Cardiac muscle cell (in vitro differentiated cells and primary cell): Measurements from ENCODE around the gene ADGRL3. TPM values are rescaled to one million over a fixed set of nuclear protein-coding genes. Genes with fewer than 3 reads are reported as not detected.
A peak's percentile ranks its signal among the peaks of the same experiment; 100 is the strongest.

Source experiments
- DNase-seq, 2 donors: peaks; one replicate each; pipeline versions ENCODE4 v3.0.0 to v3.0.0-alpha.2; 2010 to 2017; ENCODE audit warnings: low read depth in 1 of 2, low spot score in 1 of 2
- H3K27ac ChIP-seq: fragments of 200-600 bp; sonication (generic); 2 replicates; pipeline ENCODE4 v1.5.1; 2016
- H3K27me3 ChIP-seq: fragments of 200-600 bp; sonication (generic); 2 replicates; pipeline ENCODE4 v1.6.0; 2016; ENCODE audit warnings: control low read depth
- H3K36me3 ChIP-seq: fragments of 200-600 bp; sonication (generic); 2 replicates; pipeline ENCODE4 v1.5.1; 2016; ENCODE audit warnings: control low read depth
- H3K4me1 ChIP-seq: fragments of 200-600 bp; sonication (generic); 2 replicates; pipeline ENCODE4 v1.8.1; 2017; ENCODE audit warnings: low read depth, mild to moderate bottlenecking, mixed run types
- H3K4me3 ChIP-seq: fragments of 200-600 bp; sonication (generic); 2 replicates; pipeline ENCODE4 v1.5.1; 2016; ENCODE audit warnings: mild to moderate bottlenecking
- H3K9me3 ChIP-seq: fragments of 200-600 bp; sonication (generic); 2 replicates; pipeline ENCODE4 v1.5.1; 2017; ENCODE audit warnings: low read depth, mild to moderate bottlenecking, control low read depth
- polyA plus RNA-seq: library from polyadenylated mRNA; unstranded; fragments of >200 nt; fragmentation: Nextera tagmentation; extraction: Ambion mirVana; gene quantifications from 2 replicates; pipeline ENCODE4 v1.2.1, GENCODE V29; 2016
- total RNA-seq: library from RNA; depleted of rRNA; stranded (reverse); fragments of >200 nt; gene quantifications from 2 replicates; pipeline ENCODE4 v1.2.3, GENCODE V29; 2016
- TF ChIP-seq, protein P1 (sequence below): IDR thresholded peaks from 2 replicates; pipeline ENCODE4 v1.5.1; 2012; ENCODE audit warnings: low read depth, mild to moderate bottlenecking, low read length

ADGRL3 gene
- total and polyA plus RNA-seq, 2 experiments from 2014 or later: 2.4 to 4.8 TPM

DNA sequence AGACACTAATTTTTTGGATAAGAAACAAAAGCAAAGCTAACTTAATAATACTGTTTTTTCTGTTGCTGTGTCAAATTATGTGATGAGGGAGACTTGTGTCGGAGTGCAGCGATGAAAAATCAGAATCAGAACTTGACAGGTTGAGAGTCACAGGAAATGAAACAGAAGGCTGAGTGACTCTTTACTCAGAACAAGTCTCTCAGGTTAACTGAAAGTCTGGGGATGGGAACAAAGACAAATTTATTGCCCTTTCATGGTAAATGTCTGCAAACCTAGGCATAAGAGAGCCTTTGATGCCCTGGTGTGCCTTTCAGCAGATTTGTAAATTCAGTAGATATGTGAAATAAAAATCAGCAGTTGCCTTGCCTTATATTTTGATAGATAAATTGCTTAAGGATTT lies 96.0 kb downstream of the ADGRL3 start:
- Histone ChIP-seq H3K4me1 (peaks cover 8% of the 10 kb centered on the region), H3K9me3 (no peaks in the 10 kb centered on the region), H3K27ac (no peak overlapping the region), H3K36me3 (no peaks in the 10 kb centered on the region), H3K27me3 (no peaks in the 10 kb centered on the region), H3K4me3 (no peak overlapping the region)
- no peak for DNase-seq
- TF ChIP-seq, protein P1, sequence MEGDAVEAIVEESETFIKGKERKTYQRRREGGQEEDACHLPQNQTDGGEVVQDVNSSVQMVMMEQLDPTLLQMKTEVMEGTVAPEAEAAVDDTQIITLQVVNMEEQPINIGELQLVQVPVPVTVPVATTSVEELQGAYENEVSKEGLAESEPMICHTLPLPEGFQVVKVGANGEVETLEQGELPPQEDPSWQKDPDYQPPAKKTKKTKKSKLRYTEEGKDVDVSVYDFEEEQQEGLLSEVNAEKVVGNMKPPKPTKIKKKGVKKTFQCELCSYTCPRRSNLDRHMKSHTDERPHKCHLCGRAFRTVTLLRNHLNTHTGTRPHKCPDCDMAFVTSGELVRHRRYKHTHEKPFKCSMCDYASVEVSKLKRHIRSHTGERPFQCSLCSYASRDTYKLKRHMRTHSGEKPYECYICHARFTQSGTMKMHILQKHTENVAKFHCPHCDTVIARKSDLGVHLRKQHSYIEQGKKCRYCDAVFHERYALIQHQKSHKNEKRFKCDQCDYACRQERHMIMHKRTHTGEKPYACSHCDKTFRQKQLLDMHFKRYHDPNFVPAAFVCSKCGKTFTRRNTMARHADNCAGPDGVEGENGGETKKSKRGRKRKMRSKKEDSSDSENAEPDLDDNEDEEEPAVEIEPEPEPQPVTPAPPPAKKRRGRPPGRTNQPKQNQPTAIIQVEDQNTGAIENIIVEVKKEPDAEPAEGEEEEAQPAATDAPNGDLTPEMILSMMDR: no peak

DNA sequence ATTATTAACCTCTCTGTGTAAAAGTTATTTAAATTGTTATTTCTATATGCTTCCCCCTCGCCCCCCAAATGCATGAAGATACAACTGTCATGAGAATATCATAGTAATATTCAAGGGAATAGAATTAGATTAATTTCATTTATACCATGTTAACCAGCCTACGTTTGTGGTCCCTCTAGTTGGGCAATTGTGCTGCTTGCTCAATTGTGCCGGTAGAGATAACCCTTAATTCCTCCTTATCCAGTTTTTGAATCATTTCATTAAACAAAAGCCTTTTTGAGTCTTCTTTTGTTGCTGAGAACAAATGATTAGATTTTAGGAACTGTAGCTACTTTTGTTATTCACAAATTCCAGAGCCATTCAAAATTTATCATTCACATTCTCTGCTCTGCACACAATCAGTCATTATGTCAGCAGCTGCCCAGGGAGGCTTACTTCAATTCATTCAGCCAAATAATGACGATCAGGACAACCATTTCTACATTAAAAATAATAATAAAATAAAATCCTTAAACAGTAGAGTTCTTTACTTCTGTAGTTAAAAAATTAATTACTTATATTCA lies 98.1 kb downstream of the ADGRL3 start:
- Histone ChIP-seq H3K36me3 (no peaks in the 10 kb centered on the region), H3K4me3 (no peak overlapping the region), H3K4me1 (peaks cover 8% of the 10 kb centered on the region), H3K27ac (no peak overlapping the region), H3K27me3 (no peaks in the 10 kb centered on the region), H3K9me3 (no peaks in the 10 kb centered on the region)
- TF ChIP-seq, protein P1: no peak
- peak; percentile 13 to 43 for DNase-seq

DNA sequence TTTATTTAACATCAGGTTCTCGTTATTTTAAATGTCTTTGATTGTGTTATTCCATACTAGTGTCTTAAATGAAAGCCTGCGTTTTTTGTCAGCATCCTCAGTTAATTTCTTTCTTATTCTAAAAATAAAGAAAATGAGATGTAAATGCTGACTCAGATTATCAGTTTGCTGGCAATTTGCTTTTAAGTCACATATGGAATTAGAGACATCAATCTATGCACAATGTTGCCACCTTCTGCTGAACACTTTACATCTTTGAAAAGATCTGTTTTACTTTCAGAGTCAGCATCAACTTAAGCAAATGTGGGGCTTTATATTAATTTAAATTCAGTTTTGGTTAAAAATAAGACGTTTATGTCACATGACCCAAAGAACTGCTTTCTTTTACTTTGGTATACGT lies 99.2 kb downstream of the ADGRL3 start:
- Histone ChIP-seq H3K9me3 (no peaks in the 10 kb centered on the region), H3K27ac (no peak overlapping the region), H3K4me1 (peaks cover 8% of the 10 kb centered on the region), H3K27me3 (no peaks in the 10 kb centered on the region), H3K36me3 (no peaks in the 10 kb centered on the region), H3K4me3 (no peak overlapping the region)
- DNase-seq: no peak
- TF ChIP-seq, protein P1: no peak

DNA sequence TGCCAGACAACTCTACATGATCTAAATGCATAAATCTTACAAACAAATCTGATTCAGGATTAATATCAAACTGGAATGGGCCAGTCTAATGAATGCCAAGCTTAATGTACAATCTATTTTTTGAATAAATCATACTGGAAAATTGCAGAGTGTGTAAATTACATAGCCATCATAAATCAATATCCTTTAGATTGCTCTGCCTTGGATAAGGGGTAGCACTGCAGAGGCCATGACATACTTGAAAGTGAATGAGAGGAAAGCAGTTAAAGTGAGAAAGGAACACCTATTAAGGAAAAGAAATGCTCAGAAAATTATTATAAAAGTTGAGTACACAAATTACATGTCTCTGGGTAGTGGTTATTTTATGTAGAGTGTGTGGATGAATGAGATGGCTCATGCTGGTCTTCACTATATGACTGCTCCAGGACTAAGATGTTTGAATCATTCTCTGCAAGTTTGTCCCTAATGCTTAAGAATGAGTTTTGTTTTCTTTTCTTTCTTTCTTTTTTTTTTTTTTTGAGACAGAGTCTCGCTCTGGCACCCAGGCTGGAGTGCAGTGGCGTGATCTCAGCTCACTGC lies 100.2 kb downstream of the ADGRL3 start:
- H3K4me3 ChIP-seq: no peak overlapping the region
- no peaks in the 10 kb centered on the region for H3K27me3 ChIP-seq
- no peak overlapping the region for H3K27ac ChIP-seq
- no peak for DNase-seq
- no peaks in the 10 kb centered on the region for H3K9me3 ChIP-seq
- peaks cover 8% of the 10 kb centered on the region for H3K4me1 ChIP-seq
- TF ChIP-seq, protein P1: no peak
- no peaks in the 10 kb centered on the region for H3K36me3 ChIP-seq

DNA sequence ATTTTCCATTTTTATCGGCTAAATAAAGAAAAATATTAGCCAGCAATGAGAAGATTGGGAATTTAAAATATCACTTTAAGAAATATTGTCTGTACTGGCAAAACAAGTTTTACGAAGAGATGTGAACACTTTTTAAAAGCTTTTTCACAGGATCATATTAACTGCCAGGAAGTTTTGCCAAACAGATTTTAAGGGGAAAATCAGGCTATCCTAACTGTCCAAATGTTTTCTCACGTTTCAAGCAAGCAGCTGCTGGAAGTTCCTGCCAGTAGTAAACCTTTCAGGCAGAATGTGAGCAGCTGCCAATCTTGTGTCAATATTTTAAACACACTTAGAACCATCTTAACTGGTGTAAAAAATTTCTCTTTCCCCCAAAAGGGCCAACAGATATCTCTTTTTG lies 101.1 kb downstream of the ADGRL3 start:
- Histone ChIP-seq H3K4me3 (no peak overlapping the region), H3K27ac (no peak overlapping the region), H3K27me3 (no peaks in the 10 kb centered on the region), H3K9me3 (no peaks in the 10 kb centered on the region), H3K4me1 (peaks cover 2% of the 10 kb centered on the region), H3K36me3 (no peaks in the 10 kb centered on the region)
- DNase-seq: no peak
- TF ChIP-seq, protein P1: no peak
